Measurements from ENCODE around the gene CADPS2. TPM values are rescaled to one million over a fixed set of nuclear protein-coding genes. Genes with fewer than 3 reads are reported as not detected.
"Not testable (repeated sequence)": the region's sequence is repeated elsewhere in the genome, so short reads cannot be mapped to it uniquely, and the experiment has no call there.

Gene CADPS2
- total RNA-seq, 6 donors from 2014 or later = 33.3 to 74.7 (median 45.7) TPM

GRCh38 chr7:122298131-122298530 is 588.1 kb downstream of the CADPS2 start:
- no peak overlapping the region for H3K27ac ChIP-seq
- WGBS, 2 donors = 49 to 60% methylated on average over 2 of the region's 2 CpGs
- peaks cover 8 to 19% (median 10%) of the 10 kb centered on the region in 4 donors for H3K4me1 ChIP-seq
- ATAC-seq (ENCODE audit: low FRiP score in 2 of 2) (no peak), DNase-seq (no peak)
- peaks cover 5 to 32% (median 21%) of the 10 kb centered on the region in 4 donors for H3K27me3 ChIP-seq
- H3K36me3 ChIP-seq = no peaks in the 10 kb centered on the region
- TF ChIP-seq POLR2AphosphoS5 (IDR thresholded peaks at IDR 0.05) = no peak
- no peak for TF ChIP-seq EP300 (IDR thresholded peaks at IDR 0.05)
- no peak for TF ChIP-seq POLR2A (IDR thresholded peaks at IDR 0.05)
- TF ChIP-seq CTCF (IDR thresholded peaks at IDR 0.05) = no peak
- H3K4me3 ChIP-seq = no peak overlapping the region
- H3K9me3 ChIP-seq = peaks cover 0 to 2% (median 0%) of the 10 kb centered on the region in 4 donors

DNA sequence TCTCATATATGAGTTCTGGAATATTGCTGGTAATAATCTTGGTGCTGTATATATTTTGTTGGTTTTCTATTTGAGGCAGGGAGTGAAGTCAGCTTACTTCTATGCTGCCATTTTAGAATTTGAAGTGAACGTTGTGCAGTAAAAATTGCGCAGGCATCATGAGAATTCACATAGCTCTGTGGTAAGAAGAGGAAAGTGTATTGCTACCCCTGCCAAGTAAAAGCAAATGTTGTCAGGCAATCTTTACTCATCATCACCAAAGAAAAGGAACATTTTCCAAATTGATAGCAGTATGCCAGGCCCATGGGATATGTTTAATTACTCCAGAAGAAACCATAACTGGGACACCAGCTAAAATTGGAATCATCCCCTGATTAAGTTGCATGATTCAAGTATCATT is 595.1 kb downstream of the CADPS2 start:
- Histone ChIP-seq H3K36me3 (no peaks in the 10 kb centered on the region), H3K9me3 (peaks cover 0 to 11% (median 0%) of the 10 kb centered on the region in 4 donors), H3K4me1 (no peaks in the 10 kb centered on the region), H3K27ac (no peak overlapping the region), H3K27me3 (no peaks in the 10 kb centered on the region), H3K4me3 (no peak overlapping the region)
- ATAC-seq (ENCODE audit: low FRiP score in 2 of 2) (no peak), DNase-seq (no peak)
- no peak for TF ChIP-seq CTCF (IDR thresholded peaks at IDR 0.05)
- no peak for TF ChIP-seq POLR2A (IDR thresholded peaks at IDR 0.05)
- TF ChIP-seq EP300 (IDR thresholded peaks at IDR 0.05) = no peak
- no peak for TF ChIP-seq POLR2AphosphoS5 (IDR thresholded peaks at IDR 0.05)
- 76 to 89% methylated on average over 2 of the region's 2 CpGs for WGBS, 2 donors

DNA sequence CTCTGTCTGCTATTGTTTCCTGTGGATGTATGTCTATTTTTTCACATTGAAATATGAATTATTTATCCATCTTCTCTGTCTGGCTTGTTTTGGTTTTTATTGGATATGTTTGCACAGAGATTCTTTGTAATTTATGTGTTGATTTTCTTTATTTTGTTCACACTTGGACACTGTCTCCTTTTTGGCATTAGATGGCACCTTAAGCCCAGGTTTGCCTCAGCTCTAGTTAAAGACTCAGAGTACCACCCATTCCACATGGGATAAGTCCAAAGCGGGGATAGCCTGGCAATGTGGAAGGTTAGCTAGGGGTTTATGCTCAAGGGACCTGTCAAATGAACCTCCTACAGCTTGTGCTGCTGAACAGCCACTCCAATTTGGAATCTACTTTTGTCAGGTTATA is 595.8 kb downstream of the CADPS2 start:
- no peaks in the 10 kb centered on the region for H3K36me3 ChIP-seq

GRCh38 chr7:122289426-122289825 is 596.8 kb downstream of the CADPS2 start:
- Histone ChIP-seq H3K9me3 (peaks cover 0 to 11% (median 0%) of the 10 kb centered on the region in 4 donors), H3K4me1 (no peaks in the 10 kb centered on the region), H3K36me3 (no peaks in the 10 kb centered on the region), H3K4me3 (no peak overlapping the region), H3K27ac (no peak overlapping the region), H3K27me3 (no peaks in the 10 kb centered on the region)
- DNase-seq (no peak), ATAC-seq (ENCODE audit: low FRiP score in 2 of 2) (no peak)
- WGBS, 2 donors = 50 to 53% methylated on average over 1 of the region's 1 CpG
- TF ChIP-seq POLR2AphosphoS5 (IDR thresholded peaks at IDR 0.05) (no peak), CTCF (IDR thresholded peaks at IDR 0.05) (no peak), POLR2A (IDR thresholded peaks at IDR 0.05) (no peak), EP300 (IDR thresholded peaks at IDR 0.05) (no peak)

More for the DNA sequence above, 595.8 kb downstream of the CADPS2 start:
- H3K9me3 ChIP-seq = peaks cover 0 to 11% (median 0%) of the 10 kb centered on the region in 4 donors
- no peak for DNase-seq
- H3K4me1 ChIP-seq = no peaks in the 10 kb centered on the region
- H3K27ac ChIP-seq = no peak overlapping the region
- WGBS, 2 donors = 83 to 94% methylated on average over 1 of the region's 1 CpG
- ATAC-seq (ENCODE audit: low FRiP score in 2 of 2) = no peak
- H3K4me3 ChIP-seq = no peak overlapping the region
- H3K27me3 ChIP-seq = no peaks in the 10 kb centered on the region
- no peak for TF ChIP-seq POLR2A (IDR thresholded peaks at IDR 0.05)
- TF ChIP-seq EP300 (IDR thresholded peaks at IDR 0.05) = no peak
- TF ChIP-seq POLR2AphosphoS5 (IDR thresholded peaks at IDR 0.05) = no peak
- no peak for TF ChIP-seq CTCF (IDR thresholded peaks at IDR 0.05)

- not testable (repeated sequence) for H3K36me3 ChIP-seq; H3K27me3 ChIP-seq; ATAC-seq (ENCODE audit: low FRiP score in 2 of 2); H3K9me3 ChIP-seq; DNase-seq; H3K4me1 ChIP-seq; H3K4me3 ChIP-seq; H3K27ac ChIP-seq
- 90 to 93% methylated on average over 17 to 20 of the region's 24 CpGs for WGBS, 2 donors
Measured at GRCh38 chr7:122284608-122285007, 601.7 kb downstream of the CADPS2 start.
